Activated naive CD4-positive, alpha-beta T cell treated with anti-CD3 and anti-CD28 coated beads, Interleukin-2, amount 50 U/mL, for 24 hours (primary cell): ENCODE data around the gene NUP153.
A peak's percentile ranks its signal among the peaks of the same experiment; 100 is the strongest.
"Not testable (repeated sequence)": the region's sequence is repeated elsewhere in the genome, so short reads cannot be mapped to it uniquely, and the experiment has no call there.

Experiments used
- H3K27ac Mint-ChIP-seq: one replicate; pipeline ENCODE4 v1.8.0; 2021; ENCODE audit warnings: mild to moderate bottlenecking, mixed read lengths
- H3K27me3 Mint-ChIP-seq: one replicate; pipeline ENCODE4 v1.8.0; 2021; ENCODE audit warnings: mixed read lengths
- H3K36me3 Mint-ChIP-seq: one replicate; pipeline ENCODE4 v1.8.0; 2021; ENCODE audit warnings: mixed read lengths
- H3K4me1 Mint-ChIP-seq: one replicate; pipeline ENCODE4 v1.8.0; 2021; ENCODE audit warnings: mixed read lengths
- H3K4me3 Mint-ChIP-seq: one replicate; pipeline ENCODE4 v1.8.0; 2021; ENCODE audit warnings: mild to moderate bottlenecking, mixed read lengths
- H3K9me3 Mint-ChIP-seq: one replicate; pipeline ENCODE4 v1.8.0; 2021; ENCODE audit warnings: mixed read lengths

The NUP153 gene

GRCh38 chr6:17583811-17584210 lies 122.9 kb downstream of the NUP153 start:
- peaks cover 3% of the 10 kb centered on the region for H3K27me3 Mint-ChIP-seq
- H3K36me3 Mint-ChIP-seq, result no peaks in the 10 kb centered on the region
- no peak overlapping the region for H3K4me3 Mint-ChIP-seq
- no peaks in the 10 kb centered on the region for H3K9me3 Mint-ChIP-seq
- peaks cover 11% of the 10 kb centered on the region for H3K4me1 Mint-ChIP-seq
- no peak overlapping the region for H3K27ac Mint-ChIP-seq

- not testable (repeated sequence) for H3K27ac Mint-ChIP-seq
Measured at GRCh38 chr6:17581282-17581681, 125.4 kb downstream of the NUP153 start.

GRCh38 chr6:17580518-17581048 lies 126.1 kb downstream of the NUP153 start:
- no peak overlapping the region for H3K27ac Mint-ChIP-seq
- peaks cover 5% of the 10 kb centered on the region for H3K9me3 Mint-ChIP-seq
- H3K36me3 Mint-ChIP-seq, result no peaks in the 10 kb centered on the region
- H3K27me3 Mint-ChIP-seq, result peaks cover 5% of the 10 kb centered on the region
- peaks cover 11% of the 10 kb centered on the region for H3K4me1 Mint-ChIP-seq
- peak overlapping the region; percentile 82 for H3K4me3 Mint-ChIP-seq

More at GRCh38 chr6:17581282-17581681, 125.4 kb downstream of the NUP153 start:
- H3K9me3 Mint-ChIP-seq, H3K27me3 Mint-ChIP-seq, H3K36me3 Mint-ChIP-seq, H3K4me3 Mint-ChIP-seq: not testable (repeated sequence)
- H3K4me1 Mint-ChIP-seq, result peaks cover 11% of the 10 kb centered on the region

GRCh38 chr6:17577059-17577458 lies 129.7 kb downstream of the NUP153 start:
- peaks cover 11% of the 10 kb centered on the region for H3K27me3 Mint-ChIP-seq
- no peak overlapping the region for H3K4me3 Mint-ChIP-seq
- H3K27ac Mint-ChIP-seq, result no peak overlapping the region
- peaks cover 5% of the 10 kb centered on the region for H3K9me3 Mint-ChIP-seq
- H3K4me1 Mint-ChIP-seq, result no peaks in the 10 kb centered on the region
- no peaks in the 10 kb centered on the region for H3K36me3 Mint-ChIP-seq

- no peaks in the 10 kb centered on the region for H3K4me1 Mint-ChIP-seq
- peaks cover 5% of the 10 kb centered on the region for H3K9me3 Mint-ChIP-seq
- peaks cover 13% of the 10 kb centered on the region for H3K27me3 Mint-ChIP-seq
- no peaks in the 10 kb centered on the region for H3K36me3 Mint-ChIP-seq
- H3K4me3 Mint-ChIP-seq, result no peak overlapping the region
- no peak overlapping the region for H3K27ac Mint-ChIP-seq
Measured at GRCh38 chr6:17574866-17575560, 131.7 kb downstream of the NUP153 start.

GRCh38 chr6:17565399-17565798 lies 141.3 kb downstream of the NUP153 start:
- H3K36me3 Mint-ChIP-seq, result peaks cover 5% of the 10 kb centered on the region
- no peak overlapping the region for H3K4me3 Mint-ChIP-seq
- H3K9me3 Mint-ChIP-seq, result peaks cover 11% of the 10 kb centered on the region
- no peak overlapping the region for H3K27ac Mint-ChIP-seq
- no peaks in the 10 kb centered on the region for H3K4me1 Mint-ChIP-seq
- peaks cover 2% of the 10 kb centered on the region for H3K27me3 Mint-ChIP-seq
